ENCODE measurements around the gene RDH16.
"Not testable (repeated sequence)": the region's sequence is repeated elsewhere in the genome, so short reads cannot be mapped to it uniquely, and the experiment has no call there.

Gene RDH16

GRCh38 chr12:56922031-56922430, 35.4 kb downstream of the RDH16 start:
- no peak for DNase-seq
- TF ChIP-seq CTCF (IDR thresholded peaks at IDR 0.05; ENCODE audit: low read depth, low read length): no peak
- no peak overlapping the region for H3K4me3 ChIP-seq (ENCODE audit: low read depth, low read length)
- H3K36me3 ChIP-seq: no peaks in the 10 kb centered on the region
- H3K9me3 ChIP-seq: no peaks in the 10 kb centered on the region; the same call in 1 of the 2 replicates
- no peaks in the 10 kb centered on the region for H3K27me3 ChIP-seq
- H3K4me1 ChIP-seq: no peaks in the 10 kb centered on the region

GRCh38 chr12:56921346-56921745, 36.1 kb downstream of the RDH16 start:
- Histone ChIP-seq H3K27me3 (no peaks in the 10 kb centered on the region), H3K9me3 (no peaks in the 10 kb centered on the region; the same call in 1 of the 2 replicates), H3K4me3 (ENCODE audit: low read depth, low read length) (no peak overlapping the region), H3K4me1 (no peaks in the 10 kb centered on the region), H3K36me3 (no peaks in the 10 kb centered on the region)
- DNase-seq: no peak
- no peak for TF ChIP-seq CTCF (IDR thresholded peaks at IDR 0.05; ENCODE audit: low read depth, low read length)

- H3K27me3 ChIP-seq; H3K9me3 ChIP-seq; H3K36me3 ChIP-seq; DNase-seq; H3K4me3 ChIP-seq (ENCODE audit: low read depth, low read length); H3K4me1 ChIP-seq: not testable (repeated sequence)
These were observed 39.3 kb downstream of the RDH16 start for GRCh38 chr12:56918139-56918538.

- Histone ChIP-seq H3K27me3 (no peaks in the 10 kb centered on the region), H3K9me3 (no peaks in the 10 kb centered on the region; the same call in 1 of the 2 replicates), H3K36me3 (no peaks in the 10 kb centered on the region), H3K4me1 (no peaks in the 10 kb centered on the region), H3K4me3 (ENCODE audit: low read depth, low read length) (no peak overlapping the region)
- no peak for TF ChIP-seq CTCF (IDR thresholded peaks at IDR 0.05; ENCODE audit: low read depth, low read length)
- DNase-seq: no peak
These were observed 40.4 kb downstream of the RDH16 start for GRCh38 chr12:56916996-56917333.

GRCh38 chr12:56916296-56916995, 41.0 kb downstream of the RDH16 start:
- Histone ChIP-seq H3K4me1 (no peaks in the 10 kb centered on the region), H3K4me3 (ENCODE audit: low read depth, low read length) (no peak overlapping the region), H3K36me3 (no peaks in the 10 kb centered on the region), H3K9me3 (no peaks in the 10 kb centered on the region; the same call in 1 of the 2 replicates), H3K27me3 (no peaks in the 10 kb centered on the region)
- no peak for TF ChIP-seq CTCF (IDR thresholded peaks at IDR 0.05; ENCODE audit: low read depth, low read length)
- DNase-seq: no peak

GRCh38 chr12:56914724-56915123, 42.7 kb downstream of the RDH16 start:
- Histone ChIP-seq H3K27me3 (no peaks in the 10 kb centered on the region), H3K4me1 (no peaks in the 10 kb centered on the region), H3K36me3 (no peaks in the 10 kb centered on the region), H3K4me3 (ENCODE audit: low read depth, low read length) (no peak overlapping the region), H3K9me3 (no peaks in the 10 kb centered on the region; the same call in 1 of the 2 replicates)
- TF ChIP-seq CTCF (IDR thresholded peaks at IDR 0.05; ENCODE audit: low read depth, low read length): no peak
- DNase-seq: no peak

Measured in BE2C (cell line).